Nucleus accumbens (tissue), 56 donors: ENCODE results near the gene TMEM266.

Experiments
- DNase-seq, 56 donors: peaks; one replicate each; lab custom pipeline; 2025; lab: John Stamatoyannopoulos, UW

TMEM266 gene

DNA sequence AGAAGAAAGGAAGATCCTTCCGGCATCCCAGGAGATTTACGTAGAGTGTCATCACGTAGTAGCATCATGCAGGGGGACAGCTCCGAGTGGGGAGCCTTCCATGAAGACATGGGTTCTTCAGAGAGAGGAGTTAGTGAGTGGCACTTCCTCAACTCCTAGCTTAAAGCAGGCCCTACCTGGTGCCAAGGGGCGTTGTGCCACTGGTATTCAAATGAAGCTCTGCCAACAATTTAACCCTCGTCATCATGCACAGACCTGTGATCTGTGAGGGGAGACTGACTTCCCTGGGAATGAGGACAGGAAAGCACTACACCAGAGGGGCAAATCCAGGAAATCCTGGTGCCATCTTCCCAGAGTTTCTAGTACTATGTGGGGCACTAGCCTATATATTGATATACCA, 59.0 kb downstream of the TMEM266 start:
- DNase-seq = no peak

- DNase-seq = no peak
Measured at GRCh38 chr15:76123031-76123430, 63.2 kb downstream of the TMEM266 start.

- DNase-seq = no peak
Measured at GRCh38 chr15:76127169-76127568, 67.4 kb downstream of the TMEM266 start.

- DNase-seq = no peak
Measured at GRCh38 chr15:76127880-76128279, 68.1 kb downstream of the TMEM266 start.

- DNase-seq = no peak
Measured at GRCh38 chr15:76134537-76134936, 74.8 kb downstream of the TMEM266 start.

GRCh38 chr15:76135516-76135915, 75.7 kb downstream of the TMEM266 start:
- no peak for DNase-seq

- no peak for DNase-seq
Measured at GRCh38 chr15:76138436-76138835, 78.7 kb downstream of the TMEM266 start.

- DNase-seq = peak in 45 of 56 donors; percentile 2 to 83 (median 28)
Measured at GRCh38 chr15:76139368-76140073, 79.7 kb downstream of the TMEM266 start.

GRCh38 chr15:76140074-76140464, 80.3 kb downstream of the TMEM266 start:
- no peak for DNase-seq

- no peak for DNase-seq
Measured at GRCh38 chr15:76146812-76147211, 87.0 kb downstream of the TMEM266 start.

GRCh38 chr15:76147906-76148570, 88.3 kb downstream of the TMEM266 start:
- DNase-seq = peak in 18 of 56 donors; percentile 1 to 60 (median 12)

DNA sequence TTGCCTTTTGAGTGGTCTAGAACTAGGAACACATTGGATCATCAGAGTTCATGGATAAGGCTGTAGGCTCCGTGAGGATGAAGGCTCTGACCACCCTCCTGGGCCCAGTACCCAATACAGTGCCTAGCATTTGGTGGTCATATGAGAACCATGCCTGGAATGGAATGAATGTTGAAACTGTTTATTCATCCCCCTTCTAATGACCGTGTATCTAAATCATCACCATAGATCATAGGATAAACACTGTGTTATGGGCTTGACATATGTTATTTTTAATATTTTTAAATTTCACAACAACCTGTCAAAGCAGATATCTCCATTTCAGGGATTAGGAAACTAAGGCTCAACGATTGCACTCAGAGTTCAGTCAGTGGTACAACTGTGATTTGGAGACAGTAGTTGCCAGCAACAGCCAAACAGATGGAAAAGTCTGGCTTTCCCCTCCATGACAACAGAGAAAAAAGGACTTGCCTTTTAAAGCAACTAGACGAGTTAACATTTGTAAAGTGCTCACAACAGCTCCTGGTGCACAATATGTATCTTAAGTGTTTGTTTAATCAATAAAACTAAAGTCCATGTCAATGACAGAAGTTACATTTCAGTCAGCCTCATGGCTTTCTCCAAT, 89.6 kb downstream of the TMEM266 start:
- DNase-seq = no peak

GRCh38 chr15:76150513-76150912, 90.7 kb downstream of the TMEM266 start:
- DNase-seq = peak in 25 of 56 donors; percentile 1 to 56 (median 14)

- DNase-seq = peak in 46 of 56 donors; percentile 1 to 77 (median 25)
Measured at GRCh38 chr15:76150971-76151598, 91.3 kb downstream of the TMEM266 start.

- no peak for DNase-seq
Measured at GRCh38 chr15:76151599-76151974, 91.8 kb downstream of the TMEM266 start.

GRCh38 chr15:76152197-76152596, 92.4 kb downstream of the TMEM266 start:
- no peak for DNase-seq

GRCh38 chr15:76153241-76154197, 93.7 kb downstream of the TMEM266 start:
- DNase-seq = no peak

- peak in 1 of 56 donors; percentile 6 for DNase-seq
Measured at GRCh38 chr15:76155731-76156130, 95.9 kb downstream of the TMEM266 start.

GRCh38 chr15:76158226-76158625, 98.4 kb downstream of the TMEM266 start:
- no peak for DNase-seq

DNA sequence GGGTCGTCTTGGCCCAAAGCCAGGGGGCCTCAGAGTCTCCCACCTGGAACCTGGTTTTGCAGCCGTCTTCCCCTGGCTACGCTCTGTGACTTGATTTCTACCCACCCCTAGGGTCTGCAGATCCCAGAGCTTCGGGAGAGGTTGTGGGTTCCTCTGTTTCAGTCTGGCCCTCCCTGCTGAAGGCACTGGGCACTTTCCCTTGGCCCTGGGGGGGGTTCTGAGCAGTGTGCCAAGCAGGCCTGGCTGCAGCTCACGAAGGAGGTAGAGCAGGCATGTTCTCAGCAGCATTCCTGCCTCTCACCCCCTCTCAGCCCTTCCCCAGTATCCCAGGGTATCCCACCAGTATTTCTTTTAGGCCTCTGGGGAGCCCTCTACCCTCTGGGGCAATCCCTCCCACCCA, 99.0 kb downstream of the TMEM266 start:
- no peak for DNase-seq
